SK-N-SH treated with all-trans-retinoic acid at 6 μM for 48 hours (cell line): ENCODE data around the gene SRSF6.

Experiments used
- ARNTL ChIP-seq: fragments of 450-650 bp; formaldehyde crosslinking; IDR thresholded peaks from 2 replicates; pipeline ENCODE4 v1.5.0; 2020; ENCODE audit warnings: low read depth, mild to moderate bottlenecking, moderate library complexity, borderline replicate concordance
- CSRNP3 ChIP-seq: fragments of 250-450 bp; sonication (Bioruptor Pico); IDR thresholded peaks from 2 replicates; pipeline ENCODE4 v1.5.1; 2021; ENCODE audit warnings: mild to moderate bottlenecking, moderate library complexity
- ESRRG ChIP-seq: fragments of 250-450 bp; sonication (Bioruptor Pico); IDR thresholded peaks from 2 replicates; pipeline ENCODE4 v1.6.1; 2021; ENCODE audit warnings: mild to moderate bottlenecking
- ISL1 ChIP-seq: fragments of 250-450 bp; sonication (Bioruptor Pico); IDR thresholded peaks from 2 replicates; pipeline ENCODE4 v2.1.2; 2022; ENCODE audit warnings: mild to moderate bottlenecking, moderate library complexity
- OSR1 ChIP-seq: fragments of 250-450 bp; sonication (Bioruptor Pico); IDR thresholded peaks from 2 replicates; pipeline ENCODE4 v1.8.0; 2022; ENCODE audit warnings: moderate library complexity, mild to moderate bottlenecking, inconsistent platforms
- PATZ1 ChIP-seq: fragments of 250-450 bp; sonication (Bioruptor Pico); IDR thresholded peaks from 2 replicates; pipeline ENCODE4 v1.8.0; 2020; ENCODE audit warnings: mild to moderate bottlenecking, moderate library complexity, borderline replicate concordance
- PPARA ChIP-seq: fragments of 250-450 bp; sonication (Bioruptor Pico); IDR thresholded peaks from 2 replicates; pipeline ENCODE4 v1.5.0; 2020; ENCODE audit warnings: mild to moderate bottlenecking, borderline replicate concordance
- RARB ChIP-seq: fragments of 250-450 bp; sonication (Bioruptor Pico); IDR thresholded peaks from 2 replicates; pipeline ENCODE4 v1.8.0; 2021; ENCODE audit warnings: mild to moderate bottlenecking, moderate library complexity
- SNAI2 ChIP-seq: fragments of 250-450 bp; sonication (Bioruptor Pico); IDR thresholded peaks from 2 replicates; pipeline ENCODE4 v1.5.0; 2020; ENCODE audit warnings: mild to moderate bottlenecking, moderate library complexity
- TCF4 ChIP-seq: fragments of 250-450 bp; sonication (Bioruptor Pico); IDR thresholded peaks from 2 replicates; pipeline ENCODE4 v1.8.0; 2021; ENCODE audit warnings: mild to moderate bottlenecking, moderate library complexity, borderline replicate concordance
- ZFP3 ChIP-seq: fragments of 250-450 bp; sonication (Bioruptor Pico); IDR thresholded peaks from 2 replicates; pipeline ENCODE4 v1.5.0; 2020; ENCODE audit warnings: mild to moderate bottlenecking, moderate library complexity
- ZFP30 ChIP-seq: fragments of 450-650 bp; formaldehyde crosslinking; IDR thresholded peaks from 2 replicates; pipeline ENCODE4 v1.5.0; 2022; ENCODE audit warnings: mild to moderate bottlenecking, moderate library complexity
- ZNF70 ChIP-seq: fragments of 450-650 bp; formaldehyde crosslinking; IDR thresholded peaks from 2 replicates; pipeline ENCODE4 v1.5.0; 2020; ENCODE audit warnings: mild to moderate bottlenecking, moderate library complexity
- TF ChIP-seq, protein P1 (sequence below): fragments of 250-450 bp; sonication (Bioruptor Pico); IDR thresholded peaks from 2 replicates; pipeline ENCODE4 v1.8.0; 2021; ENCODE audit warnings: low read depth, mild to moderate bottlenecking, moderate library complexity, borderline replicate concordance

GRCh38 chr20:43450841-43451799, 6.6 kb upstream of the SRSF6 start:
- TF ChIP-seq ISL1 (no peak), ARNTL (CRISPR knock-in tag) (no peak), ZFP3 (CRISPR knock-in tag) (no peak), SNAI2 (no peak), PPARA (CRISPR knock-in tag) (no peak), RARB (CRISPR knock-in tag) (no peak), PATZ1 (CRISPR knock-in tag) (no peak), ESRRG (no peak), CSRNP3 (CRISPR knock-in tag) (no peak), ZFP30 (CRISPR knock-in tag) (no peak), TCF4 (CRISPR knock-in tag) (no peak), OSR1 (CRISPR knock-in tag) (no peak), ZNF70 (CRISPR knock-in tag) (no peak)
- TF ChIP-seq, protein P1, sequence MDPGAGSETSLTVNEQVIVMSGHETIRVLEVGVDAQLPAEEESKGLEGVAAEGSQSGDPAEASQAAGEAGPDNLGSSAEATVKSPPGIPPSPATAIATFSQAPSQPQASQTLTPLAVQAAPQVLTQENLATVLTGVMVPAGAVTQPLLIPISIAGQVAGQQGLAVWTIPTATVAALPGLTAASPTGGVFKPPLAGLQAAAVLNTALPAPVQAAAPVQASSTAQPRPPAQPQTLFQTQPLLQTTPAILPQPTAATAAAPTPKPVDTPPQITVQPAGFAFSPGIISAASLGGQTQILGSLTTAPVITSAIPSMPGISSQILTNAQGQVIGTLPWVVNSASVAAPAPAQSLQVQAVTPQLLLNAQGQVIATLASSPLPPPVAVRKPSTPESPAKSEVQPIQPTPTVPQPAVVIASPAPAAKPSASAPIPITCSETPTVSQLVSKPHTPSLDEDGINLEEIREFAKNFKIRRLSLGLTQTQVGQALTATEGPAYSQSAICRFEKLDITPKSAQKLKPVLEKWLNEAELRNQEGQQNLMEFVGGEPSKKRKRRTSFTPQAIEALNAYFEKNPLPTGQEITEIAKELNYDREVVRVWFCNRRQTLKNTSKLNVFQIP = no peak
